Hepatocyte (in vitro differentiated cells): ENCODE data around the gene HAAO.

ENCODE experiments used
- EZH2 ChIP-seq: fragments of 200-600 bp; sonication (generic); IDR thresholded peaks from 2 replicates; pipeline ENCODE4 v1.6.1; 2016; ENCODE audit warnings: antibody characterized with exemption, mild to moderate bottlenecking, borderline replicate concordance
- EZH2phosphoT487 ChIP-seq: fragments of 200-600 bp; sonication (generic); IDR thresholded peaks from one replicate; pipeline ENCODE4 v1.6.1; 2018; ENCODE audit warnings: antibody characterized with exemption, mild to moderate bottlenecking, low read depth, moderate library complexity; ENCODE audit not compliant: unreplicated experiment, severe bottlenecking
- TF ChIP-seq, protein P1 (sequence below): fragments of 200-600 bp; sonication (generic); IDR thresholded peaks from 2 replicates; pipeline ENCODE4 v1.5.1; 2016; ENCODE audit warnings: antibody characterized with exemption, mild to moderate bottlenecking; ENCODE audit not compliant: poor library complexity

DNA sequence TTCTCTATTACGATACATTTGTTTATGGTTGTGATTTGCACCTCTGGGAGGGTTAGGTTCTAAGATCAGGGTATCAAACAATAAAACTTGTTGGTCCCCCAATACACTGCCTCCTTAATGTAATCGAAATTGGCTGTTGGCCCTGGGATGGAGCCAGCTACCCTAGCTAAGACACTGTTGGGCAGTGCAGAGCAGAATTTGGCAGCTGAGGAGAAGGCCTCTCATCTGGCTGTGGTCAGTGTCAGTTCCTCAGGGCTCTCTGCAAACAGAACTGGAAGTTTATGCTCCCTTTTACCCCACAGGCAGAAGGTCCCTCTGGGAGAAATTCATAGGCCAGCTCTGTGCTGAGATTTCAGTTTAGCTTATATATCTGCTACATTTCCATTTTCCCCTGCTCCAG, 8.6 kb upstream of the HAAO start:
- TF ChIP-seq, protein P1, sequence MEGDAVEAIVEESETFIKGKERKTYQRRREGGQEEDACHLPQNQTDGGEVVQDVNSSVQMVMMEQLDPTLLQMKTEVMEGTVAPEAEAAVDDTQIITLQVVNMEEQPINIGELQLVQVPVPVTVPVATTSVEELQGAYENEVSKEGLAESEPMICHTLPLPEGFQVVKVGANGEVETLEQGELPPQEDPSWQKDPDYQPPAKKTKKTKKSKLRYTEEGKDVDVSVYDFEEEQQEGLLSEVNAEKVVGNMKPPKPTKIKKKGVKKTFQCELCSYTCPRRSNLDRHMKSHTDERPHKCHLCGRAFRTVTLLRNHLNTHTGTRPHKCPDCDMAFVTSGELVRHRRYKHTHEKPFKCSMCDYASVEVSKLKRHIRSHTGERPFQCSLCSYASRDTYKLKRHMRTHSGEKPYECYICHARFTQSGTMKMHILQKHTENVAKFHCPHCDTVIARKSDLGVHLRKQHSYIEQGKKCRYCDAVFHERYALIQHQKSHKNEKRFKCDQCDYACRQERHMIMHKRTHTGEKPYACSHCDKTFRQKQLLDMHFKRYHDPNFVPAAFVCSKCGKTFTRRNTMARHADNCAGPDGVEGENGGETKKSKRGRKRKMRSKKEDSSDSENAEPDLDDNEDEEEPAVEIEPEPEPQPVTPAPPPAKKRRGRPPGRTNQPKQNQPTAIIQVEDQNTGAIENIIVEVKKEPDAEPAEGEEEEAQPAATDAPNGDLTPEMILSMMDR: no peak
- TF ChIP-seq EZH2phosphoT487 (no peak), EZH2 (no peak)
